GM08714 (cell line): ENCODE results near the gene AQP10.
"Not testable (repeated sequence)": the region's sequence is repeated elsewhere in the genome, so short reads cannot be mapped to it uniquely, and the experiment has no call there.

Source experiments
- H3K4me3 ChIP-seq: fragments of 200-500 bp; sonication (Bioruptor generic); 2 replicates; pipeline ENCODE4 v1.5.1; 2014; ENCODE audit warnings: mild to moderate bottlenecking, low read length, inconsistent platforms
- ZNF274 ChIP-seq: IDR thresholded peaks from 2 replicates; pipeline ENCODE4 v1.6.1; 2012; ENCODE audit warnings: mild to moderate bottlenecking, low read depth, low read length

The AQP10 gene

DNA sequence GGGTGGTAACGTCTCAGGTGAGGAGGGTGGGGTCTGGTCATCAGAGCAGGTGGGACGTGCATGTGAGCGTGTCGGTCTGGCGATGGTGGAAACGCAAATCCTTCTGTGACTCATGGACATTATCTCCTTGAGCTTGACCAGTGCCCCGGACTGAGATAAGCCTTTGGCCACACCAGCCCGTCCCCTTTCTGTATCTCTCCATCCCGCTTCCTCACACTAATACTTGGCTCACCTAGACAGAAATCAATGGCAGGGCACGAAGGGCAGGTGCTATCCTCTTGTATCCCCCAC, 7.9 kb upstream of the AQP10 start:
- TF ChIP-seq ZNF274 = no peak
- no peak overlapping the region for H3K4me3 ChIP-seq

DNA sequence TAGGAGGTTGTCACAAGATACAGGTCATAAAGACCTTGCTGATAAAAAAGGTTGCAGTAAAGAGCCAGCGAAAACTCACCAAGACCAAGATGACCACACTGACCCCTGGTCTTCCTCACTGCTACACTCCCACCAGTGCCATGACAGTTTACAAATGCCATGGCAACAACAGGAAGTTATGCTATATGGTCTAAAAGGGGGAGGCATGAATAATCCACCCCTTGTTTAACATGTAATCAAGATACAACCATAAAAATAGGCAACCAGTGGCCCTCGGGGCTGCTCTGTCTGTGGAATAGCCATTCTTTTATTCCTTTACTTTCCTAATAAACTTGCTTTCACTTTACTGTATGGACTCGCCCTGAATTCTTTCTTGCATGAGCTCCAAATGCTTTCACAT, 6.7 kb upstream of the AQP10 start:
- not testable (repeated sequence) for H3K4me3 ChIP-seq

DNA sequence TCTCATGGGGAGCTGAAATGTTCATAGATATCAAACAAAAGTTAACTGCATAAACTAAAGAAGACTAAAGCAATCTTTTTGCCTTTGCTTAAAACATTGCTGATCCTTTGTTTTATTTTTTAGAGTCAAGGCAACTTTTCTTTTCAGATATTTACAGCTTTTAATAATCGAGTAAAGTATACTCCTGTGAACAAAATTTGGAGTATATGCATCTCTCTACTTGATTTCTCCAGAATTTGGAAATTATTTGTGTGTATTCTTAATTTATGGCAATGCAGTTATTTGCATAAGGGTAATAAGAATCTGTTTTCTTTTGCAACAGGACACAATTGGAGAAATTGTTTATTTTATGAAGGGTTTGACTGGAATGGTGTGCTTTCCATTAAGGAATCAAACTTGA, 4.2 kb upstream of the AQP10 start:
- no peak overlapping the region for H3K4me3 ChIP-seq
- TF ChIP-seq ZNF274 = no peak

DNA sequence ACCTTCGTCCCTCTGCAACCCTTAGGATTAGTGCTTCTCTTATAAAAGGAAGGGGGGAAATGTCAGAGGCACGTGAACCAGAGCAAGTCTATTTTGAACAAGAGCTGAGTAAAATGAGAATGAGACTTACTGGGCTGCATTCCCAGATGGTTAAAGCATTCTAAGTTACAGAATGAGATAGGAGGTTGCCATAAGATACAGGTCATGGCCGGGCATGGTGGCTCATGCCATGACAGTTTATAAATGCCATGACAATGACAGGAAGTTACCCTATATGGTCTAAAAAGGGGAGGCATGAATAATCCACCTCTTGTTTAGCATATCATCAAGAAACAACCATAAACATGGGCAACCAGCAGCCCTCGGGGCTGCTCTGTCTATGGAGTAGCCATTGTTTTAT, 2.5 kb upstream of the AQP10 start:
- no peak overlapping the region for H3K4me3 ChIP-seq
- TF ChIP-seq ZNF274 = no peak

DNA sequence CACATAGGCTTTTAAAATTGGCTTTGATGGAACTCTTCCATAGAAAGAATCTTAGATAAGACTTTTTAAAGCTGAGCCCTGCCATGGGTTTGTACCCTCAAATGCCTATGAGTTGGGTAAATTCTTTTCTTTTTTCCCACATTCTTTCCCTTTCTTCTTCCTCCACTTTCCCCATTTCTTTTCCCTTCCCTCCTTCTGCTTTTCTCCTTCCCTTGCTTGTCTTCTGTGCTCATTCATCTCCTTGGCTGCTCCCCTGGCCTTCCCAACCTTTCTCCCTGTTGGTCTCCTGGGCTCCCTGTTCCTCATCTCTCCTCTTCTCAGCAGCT, 679 bp downstream of the AQP10 start:
- not testable (repeated sequence) for H3K4me3 ChIP-seq

DNA sequence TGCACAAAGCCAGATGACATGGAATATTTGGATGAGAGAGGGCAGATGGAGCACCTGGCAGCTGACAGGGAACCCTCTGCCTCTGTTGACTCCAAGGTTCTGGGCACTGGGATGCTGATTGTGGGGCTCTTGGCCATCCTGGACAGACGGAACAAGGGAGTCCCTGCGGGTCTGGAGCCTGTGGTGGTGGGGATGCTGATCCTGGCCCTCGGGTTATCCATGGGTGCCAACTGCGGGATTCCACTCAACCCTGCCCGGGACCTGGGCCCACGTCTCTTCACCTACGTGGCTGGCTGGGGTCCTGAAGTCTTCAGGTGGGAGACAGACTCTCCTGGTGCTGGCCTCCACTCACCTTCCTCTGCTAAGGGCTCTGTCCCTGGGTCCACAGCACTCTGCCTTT, 2.6 kb downstream of the AQP10 start:
- H3K4me3 ChIP-seq = no peak overlapping the region
- TF ChIP-seq ZNF274 = no peak

DNA sequence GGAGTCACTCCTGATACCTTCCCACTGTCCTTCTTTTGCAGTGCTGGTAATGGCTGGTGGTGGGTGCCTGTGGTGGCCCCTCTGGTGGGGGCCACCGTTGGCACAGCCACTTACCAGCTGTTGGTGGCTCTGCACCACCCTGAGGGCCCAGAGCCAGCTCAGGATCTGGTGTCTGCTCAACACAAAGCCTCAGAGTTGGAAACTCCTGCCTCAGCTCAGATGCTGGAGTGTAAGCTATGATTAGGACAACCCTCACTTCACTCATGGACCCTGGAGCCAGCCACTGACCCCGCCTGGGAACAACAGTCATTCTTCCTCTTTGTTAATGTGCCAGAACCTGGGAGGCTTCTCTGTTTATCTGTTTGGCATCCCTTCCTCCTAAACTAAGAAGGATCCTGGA, 3.3 kb downstream of the AQP10 start:
- H3K4me3 ChIP-seq = no peak overlapping the region; the same call in 1 of the 2 replicates
- TF ChIP-seq ZNF274 = no peak

DNA sequence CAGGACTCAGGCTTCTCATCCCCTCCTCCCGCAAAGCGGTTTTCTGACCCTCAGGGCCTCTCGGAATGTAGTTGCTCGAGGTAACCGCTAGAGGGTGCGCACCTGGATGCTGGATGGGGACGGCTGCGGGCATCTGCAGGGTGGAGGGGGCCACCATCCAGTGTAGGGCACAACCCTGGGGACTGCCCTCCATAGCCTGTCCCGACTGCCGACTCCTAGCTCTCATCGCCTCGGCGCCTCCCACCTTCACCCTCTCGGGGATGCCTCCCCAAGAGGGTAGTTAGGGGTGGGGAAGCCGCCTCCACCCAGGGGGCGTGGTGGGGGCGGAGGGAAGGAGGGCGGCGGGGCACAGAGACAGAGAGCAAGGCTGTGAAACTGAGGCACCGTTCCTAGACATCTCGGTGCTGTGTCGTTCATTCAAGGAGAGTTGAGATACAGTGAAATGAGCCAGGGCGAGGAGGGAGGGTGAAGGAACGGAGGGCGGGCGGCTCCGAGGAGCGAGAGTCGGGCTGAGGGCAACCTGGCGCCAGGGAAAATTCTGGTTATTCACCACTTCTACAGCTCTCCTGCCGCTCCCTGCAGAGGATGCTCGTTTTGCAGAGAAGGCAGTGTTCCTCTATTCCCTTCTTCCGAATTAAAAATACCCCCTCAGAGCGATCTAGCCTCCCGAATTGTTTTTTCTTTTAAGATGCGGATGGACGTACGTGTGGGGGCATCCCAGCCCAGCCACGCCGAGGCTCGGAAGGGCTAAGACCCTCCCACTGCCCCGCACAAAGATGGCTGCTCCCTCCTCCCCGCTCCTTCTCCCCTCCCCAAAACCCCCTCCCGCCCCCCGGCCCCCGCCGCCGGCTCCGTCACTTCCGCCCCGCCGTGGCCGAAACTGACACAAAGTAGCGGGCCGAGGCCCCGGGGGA, 4.0 kb downstream of the AQP10 start, which contains the start of gene ATP8B2:
ATP8B2 (plus strand) TSS at position 857 of the 914 bp plus-strand sequence. CDS start 2,617 bp downstream, outside the sequence.
- no peak for TF ChIP-seq ZNF274
- peak within 1 kb of the TSS; percentile 74 for H3K4me3 ChIP-seq

DNA sequence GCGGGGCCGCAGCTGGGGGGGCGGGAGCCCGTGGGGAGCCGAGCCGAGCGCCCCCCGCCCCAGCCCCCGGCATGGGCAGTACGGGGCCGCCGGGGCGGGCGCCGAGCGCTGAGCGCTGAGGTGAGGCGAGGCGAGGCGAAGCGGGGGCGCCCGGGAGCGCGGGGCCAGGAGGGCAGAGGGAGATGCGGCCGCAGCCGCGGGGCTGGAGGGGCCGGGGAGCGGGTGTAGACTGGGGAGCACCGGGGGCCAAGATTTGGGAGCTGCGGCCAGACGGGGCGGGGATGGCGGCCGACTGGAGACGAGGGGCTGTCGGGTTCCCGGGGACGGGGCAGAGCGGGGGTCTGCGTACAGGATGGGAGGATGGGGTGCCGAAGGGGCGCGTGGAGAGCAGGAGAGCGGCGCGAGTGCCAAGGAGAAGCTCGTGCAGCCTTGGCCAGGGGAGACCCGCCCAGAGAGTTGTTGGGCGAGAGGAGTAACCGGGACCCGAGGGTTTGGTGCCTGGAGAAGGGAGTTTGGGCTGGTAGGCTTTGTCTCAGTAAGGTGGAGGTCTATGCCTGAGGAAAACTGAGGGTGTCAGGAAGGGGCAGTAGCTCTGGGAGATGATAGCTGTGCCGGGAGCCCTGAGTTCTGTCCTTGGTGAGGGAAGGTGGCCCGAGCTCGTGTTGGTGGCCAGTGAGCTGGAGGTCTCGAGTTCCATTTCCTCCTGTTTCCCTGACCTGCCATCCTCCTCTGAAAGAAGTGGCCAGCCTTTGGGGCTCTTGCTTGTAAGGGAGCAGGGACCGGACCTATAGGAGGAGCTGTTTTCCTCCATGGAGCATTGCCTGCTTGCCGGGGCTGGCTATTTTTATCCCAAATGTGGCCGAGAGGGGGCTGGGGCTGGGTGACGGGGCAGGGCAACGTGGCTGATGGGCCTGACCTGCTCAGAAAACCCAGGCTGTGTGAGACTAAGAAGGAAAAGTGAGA, 5.0 kb downstream of the AQP10 start:
- H3K4me3 ChIP-seq = peak overlapping the region; percentile 74
- TF ChIP-seq ZNF274 = no peak

DNA sequence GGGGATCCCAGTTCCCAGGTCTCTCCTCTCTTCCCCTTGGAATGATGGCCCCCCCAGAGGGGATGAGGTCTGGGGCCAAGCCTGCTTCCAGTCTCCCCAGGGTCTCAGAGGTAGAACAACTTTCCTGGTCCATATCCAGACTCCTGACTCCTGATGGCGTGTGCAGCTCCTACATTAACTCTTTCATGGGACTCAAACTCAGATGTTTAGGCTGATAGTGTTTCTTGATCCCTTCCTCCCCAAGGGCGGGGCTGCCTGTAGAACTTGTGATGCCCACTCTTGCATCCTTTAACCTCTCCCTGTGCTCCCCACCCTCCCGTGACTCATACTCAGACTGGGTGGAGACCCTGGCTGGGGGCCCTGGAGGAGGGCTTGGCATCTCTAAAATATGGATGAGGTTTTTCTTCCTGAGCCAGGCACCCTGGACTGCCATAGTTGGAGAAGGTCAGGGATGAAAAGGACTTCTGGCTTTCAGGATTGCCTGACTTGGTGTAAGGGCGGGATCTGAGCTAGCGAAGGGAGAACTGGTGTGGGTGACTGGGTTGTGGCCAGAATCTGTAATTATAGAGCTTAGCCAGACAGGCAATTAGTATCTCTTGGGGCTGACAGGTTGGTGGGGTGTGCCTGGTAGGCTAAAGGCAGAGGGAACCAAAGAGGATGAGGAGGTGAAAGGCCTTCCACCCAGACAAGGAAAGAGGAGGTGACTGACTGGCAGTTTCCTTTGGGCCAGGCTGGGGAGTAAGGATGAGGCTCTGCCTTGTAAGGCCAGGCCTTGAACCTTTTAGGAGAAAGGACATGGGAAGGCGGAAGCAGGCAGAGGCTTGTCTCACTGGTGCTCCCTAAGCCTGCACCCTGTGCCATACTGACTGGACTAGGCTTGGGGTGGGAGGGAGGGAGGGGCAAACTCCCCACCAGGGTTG, 5.9 kb downstream of the AQP10 start:
- peak overlapping the region; percentile 74; the same call in 1 of the 2 replicates for H3K4me3 ChIP-seq
- no peak for TF ChIP-seq ZNF274

DNA sequence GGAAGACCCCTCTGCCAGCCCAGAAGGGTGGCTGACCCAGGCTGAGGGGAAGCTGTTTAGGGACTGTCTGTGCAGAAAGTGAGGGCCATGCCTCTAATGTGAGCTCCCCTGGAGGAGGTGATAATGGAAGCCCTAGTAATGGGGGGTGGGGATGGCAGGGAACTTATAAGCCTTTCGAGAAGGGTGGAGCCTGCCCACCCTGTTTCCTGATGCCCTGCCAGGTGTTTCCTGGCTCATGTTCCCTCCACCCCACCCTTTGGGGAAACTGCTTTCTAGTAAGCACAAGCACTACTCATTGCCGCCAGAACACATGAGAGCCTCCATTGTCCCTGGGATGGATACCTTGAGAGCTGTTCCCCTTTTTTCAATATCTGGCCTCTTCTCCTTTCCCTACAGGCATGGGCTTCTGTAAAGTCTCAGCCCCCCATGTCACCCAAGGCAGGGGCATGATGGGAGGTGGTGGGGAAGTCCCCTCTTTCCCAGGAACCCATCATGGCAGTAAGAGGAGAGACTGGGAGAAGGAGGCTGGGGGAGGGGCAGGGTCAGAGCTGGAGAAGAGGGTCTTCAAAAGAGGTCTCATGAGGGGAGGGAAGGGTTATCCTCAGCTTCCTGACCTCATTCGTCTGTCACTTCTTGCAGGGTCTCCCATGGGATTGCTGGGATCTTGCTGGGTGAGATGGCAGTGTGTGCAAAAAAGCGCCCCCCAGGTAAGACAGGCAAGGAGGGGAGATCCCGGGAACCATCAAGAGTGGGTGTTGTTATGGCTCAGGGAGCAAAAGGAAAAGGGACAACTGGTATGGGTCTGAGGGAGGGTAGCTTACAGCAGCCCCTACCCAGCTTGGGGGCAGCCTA, 6.8 kb downstream of the AQP10 start:
- H3K4me3 ChIP-seq = peak overlapping the region; percentile 48; the same call in 1 of the 2 replicates
- TF ChIP-seq ZNF274 = no peak

DNA sequence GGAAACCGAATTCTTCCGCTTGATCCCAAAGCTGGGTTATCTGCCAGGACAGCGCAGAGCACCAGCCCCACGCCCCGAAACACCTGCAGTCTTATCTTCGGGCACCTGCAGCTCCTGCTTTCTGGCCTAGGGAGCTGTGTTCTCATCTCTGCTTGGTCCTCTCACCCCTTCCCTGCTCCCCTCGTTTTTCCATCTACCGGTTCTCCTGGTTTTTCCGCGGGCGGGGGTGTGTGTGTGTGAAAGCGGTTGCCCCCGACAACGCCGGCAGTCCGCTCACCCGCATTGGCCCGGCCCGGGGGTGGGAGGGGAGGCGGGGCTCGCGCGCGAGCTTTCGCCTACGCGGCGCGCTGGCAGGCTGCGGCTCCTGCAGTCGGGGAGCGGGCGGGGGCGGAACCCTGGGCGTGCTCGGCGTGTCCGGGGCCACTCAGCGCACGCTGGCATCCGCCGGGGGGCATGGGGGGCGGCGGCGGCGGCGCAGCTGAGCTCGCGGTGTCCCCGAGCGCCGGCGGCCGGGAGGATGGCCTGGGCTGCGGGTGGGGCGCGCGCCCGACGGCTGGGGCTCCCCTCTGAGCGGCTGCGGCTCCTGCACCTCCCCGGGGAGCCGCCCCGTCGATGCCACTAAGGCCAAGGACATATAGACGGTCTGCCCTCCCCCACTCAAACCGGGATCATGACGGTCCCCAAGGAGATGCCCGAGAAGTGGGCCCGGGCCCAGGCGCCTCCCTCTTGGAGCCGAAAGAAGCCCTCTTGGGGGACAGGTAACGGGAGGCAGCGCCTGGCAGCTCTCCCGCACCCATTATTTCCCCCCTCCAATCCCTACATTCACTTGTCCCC, 7.6 kb downstream of the AQP10 start:
- H3K4me3 ChIP-seq = peak overlapping the region; percentile 48; the same call in 1 of the 2 replicates
- no peak for TF ChIP-seq ZNF274
